Endothelial cell of umbilical vein (primary cell): ENCODE results near the gene TMEM158. TPM values are rescaled to one million over a fixed set of nuclear protein-coding genes. Genes with fewer than 3 reads are reported as not detected.

Source experiments
- BruUV-seq: library from RNA; stranded (reverse); fragments of 400-500 nt; replicated peaks from 2 replicates; lab custom pipeline; 2021; lab: Mats Ljungman, UMichigan
- CTCF ChIA-PET: fragments of 300-600, 350-600 bp; sonication (Branson Sonifier 250); formaldehyde crosslinking; loops from one replicate; lab custom pipeline; 2021; ENCODE audit warnings: antibody characterized with exemption, inconsistent platforms; lab: Charles Lee
- POLR2A ChIA-PET: fragments of 300-600, 350-600 bp; sonication (Branson Sonifier 250); formaldehyde crosslinking; loops from one replicate; lab custom pipeline; 2021; ENCODE audit warnings: antibody characterized with exemption, inconsistent platforms; lab: Charles Lee
- DNase-seq: peaks from one replicate; pipeline ENCODE4 v3.0.0-alpha.2; 2011; ENCODE audit warnings: low read depth, low spot score
- FAIRE-seq: peaks from 2 replicates; lab custom pipeline; 2011; peaks lifted over from hg19 to GRCh38; lab: Jason Lieb, UNC
- H2AFZ ChIP-seq: 2 replicates; pipeline ENCODE4 v1.6.0; 2012; ENCODE audit warnings: low read depth, low read length, control low read depth, inconsistent platforms
- H3K27ac ChIP-seq: 2 replicates; pipeline ENCODE4 v1.5.1; 2011; ENCODE audit warnings: low read depth, mild to moderate bottlenecking, control low read depth, low read length, moderate library complexity; ENCODE audit not compliant: insufficient read depth
- H3K27me3 ChIP-seq, 2 experiments: 2 replicates each; pipeline versions ENCODE4 v1.6.0 to v1.6.1; 2011; ENCODE audit warnings: low read length in 2 of 2, mixed read lengths in 1 of 2; ENCODE audit not compliant: control insufficient read depth in 2 of 2, insufficient read depth in 2 of 2
- H3K36me3 ChIP-seq, 2 experiments: 2 replicates in 1 of 2; 3 replicates in 1 of 2; pipeline ENCODE4 v1.5.1; 2011; ENCODE audit warnings: low read length in 2 of 2, mild to moderate bottlenecking in 1 of 2, moderate library complexity in 1 of 2; ENCODE audit not compliant: control insufficient read depth in 2 of 2, insufficient read depth in 2 of 2; ENCODE audit errors: extremely low read depth in 1 of 2
- H3K4me1 ChIP-seq: 3 replicates; pipeline ENCODE4 v1.5.1; 2011; ENCODE audit warnings: mild to moderate bottlenecking, low read length; ENCODE audit not compliant: control insufficient read depth, insufficient read depth; ENCODE audit errors: extremely low read depth
- H3K4me2 ChIP-seq: 2 replicates; pipeline ENCODE4 v1.6.1; 2011; ENCODE audit warnings: low read length, control low read depth, mixed read lengths; ENCODE audit not compliant: insufficient read depth
- H3K4me3 ChIP-seq, 3 experiments: fragments of 200-600 bp in 1 of 3; sonication (generic), shearing (Covaris generic) in 1 of 3; replicated peaks in 1 of 3; 2 replicates each; pipeline ENCODE4 v1.5.1; 2011 to 2016; ENCODE audit warnings: control low read depth in 3 of 3, low read length in 3 of 3, mild to moderate bottlenecking in 2 of 3, inconsistent platforms in 1 of 3, low read depth in 1 of 3, moderate library complexity in 1 of 3; ENCODE audit not compliant: insufficient read depth in 1 of 3
- H3K79me2 ChIP-seq: 2 replicates; pipeline ENCODE4 v1.6.0; 2012; ENCODE audit warnings: low read length, inconsistent platforms; ENCODE audit not compliant: control insufficient read depth, insufficient read depth
- H3K9ac ChIP-seq: replicated peaks from 2 replicates; pipeline ENCODE3; 2011; ENCODE audit warnings: low read length, control low read depth; ENCODE audit not compliant: insufficient read depth; ENCODE audit errors: extremely low read depth
- H3K9me1 ChIP-seq: replicated peaks from 3 replicates; pipeline ENCODE4 v1.6.0; 2011; ENCODE audit warnings: mild to moderate bottlenecking, low read length; ENCODE audit not compliant: control insufficient read depth, insufficient read depth; ENCODE audit errors: extremely low read depth
- H3K9me3 ChIP-seq: replicated peaks from 2 replicates; pipeline ENCODE4 v1.5.1; 2012; ENCODE audit warnings: low read length, inconsistent platforms; ENCODE audit not compliant: control insufficient read depth, insufficient read depth
- H4K20me1 ChIP-seq: replicated peaks from 2 replicates; pipeline ENCODE3; 2011; ENCODE audit warnings: mild to moderate bottlenecking, low read length; ENCODE audit not compliant: control insufficient read depth, insufficient read depth; ENCODE audit errors: extremely low read depth
- EZH2 ChIP-seq: IDR thresholded peaks from 2 replicates; pipeline ENCODE4 v1.6.1; 2012; ENCODE audit warnings: borderline replicate concordance, low read depth, mild to moderate bottlenecking, moderate library complexity, low read length, inconsistent platforms; ENCODE audit not compliant: severe bottlenecking
- FOS ChIP-seq: IDR thresholded peaks from 2 replicates; pipeline ENCODE4 v1.6.1; 2011; ENCODE audit warnings: mild to moderate bottlenecking, low read length, moderate library complexity, borderline replicate concordance; ENCODE audit not compliant: insufficient read depth
- GATA2 ChIP-seq: IDR thresholded peaks from 2 replicates; pipeline ENCODE4 v1.7.0; 2011; ENCODE audit warnings: low read depth, mild to moderate bottlenecking, moderate library complexity, mixed read lengths, low read length; ENCODE audit not compliant: insufficient read length, insufficient read depth
- JUN ChIP-seq: IDR thresholded peaks from 2 replicates; pipeline ENCODE4 v1.6.1; 2011; ENCODE audit warnings: borderline replicate concordance, low read depth; ENCODE audit not compliant: insufficient read length, insufficient read depth
- MYC ChIP-seq: IDR thresholded peaks from one replicate; pipeline ENCODE4 v1.6.1; 2011; ENCODE audit warnings: mild to moderate bottlenecking, low read depth, low read length
- POLR2A ChIP-seq: IDR thresholded peaks from 2 replicates; pipeline ENCODE4 v1.6.1; 2012; ENCODE audit warnings: low read depth, mild to moderate bottlenecking, control low read depth, low read length
- POLR2AphosphoS5 ChIP-seq: IDR thresholded peaks from 2 replicates; pipeline ENCODE4 v1.6.1; 2012; ENCODE audit warnings: low read depth, mild to moderate bottlenecking, control low read depth, low read length, moderate library complexity; ENCODE audit not compliant: insufficient read depth
- dilution Hi-C: fragments of 300-500 bp; cut with MboI; formaldehyde crosslinking; loops from one replicate; pipeline ENCODE4 v1.15.0; 2019; ENCODE audit warnings: low sequenced_read_pairs; ENCODE audit not compliant: extremely low pct_ligation_motif_present
- intact Hi-C: fragments of 100-400 bp; cut with micrococcal nuclease; formaldehyde crosslinking; loops from one replicate; pipeline ENCODE4 v1.10.0; 2022
- polyA plus RNA-seq, 4 experiments: library from polyadenylated mRNA; depleted of rRNA in 3 of 4; stranded (reverse) in 3 of 4; unstranded in 1 of 4; fragments of >200 nt; gene quantifications; 2 replicates each; pipeline versions ENCODE4 v1.2.1 to v1.2.3, GENCODE V29; 2011 to 2012; ENCODE audit warnings: missing spikeins in 1 of 4
- total RNA-seq: library from RNA; stranded (reverse); gene quantifications from 2 replicates; pipeline ENCODE4 v1.2.3, GENCODE V29; 2021
- TF ChIP-seq, protein P1 (sequence below): IDR thresholded peaks from 2 replicates; pipeline ENCODE4 v1.6.1; 2011; ENCODE audit not compliant: insufficient read depth, insufficient read length
- TF ChIP-seq, protein P2 (sequence below), 2 donors: IDR thresholded peaks; 1 replicate in 1 of 2; 2 replicates in 1 of 2; pipeline ENCODE4 v1.5.1; 2011; ENCODE audit warnings: low read length in 2 of 2, mild to moderate bottlenecking in 2 of 2, moderate library complexity in 2 of 2, control low read depth in 1 of 2, inconsistent platforms in 1 of 2, low read depth in 1 of 2; ENCODE audit not compliant: insufficient read depth in 1 of 2; ENCODE audit errors: extremely low read depth in 1 of 2

Gene TMEM158
- total and polyA plus RNA-seq, 2 donors (not counting 3 experiments of a cell fraction or from before 2014, with no cell fraction given), result 0.15 to 0.42 TPM

DNA sequence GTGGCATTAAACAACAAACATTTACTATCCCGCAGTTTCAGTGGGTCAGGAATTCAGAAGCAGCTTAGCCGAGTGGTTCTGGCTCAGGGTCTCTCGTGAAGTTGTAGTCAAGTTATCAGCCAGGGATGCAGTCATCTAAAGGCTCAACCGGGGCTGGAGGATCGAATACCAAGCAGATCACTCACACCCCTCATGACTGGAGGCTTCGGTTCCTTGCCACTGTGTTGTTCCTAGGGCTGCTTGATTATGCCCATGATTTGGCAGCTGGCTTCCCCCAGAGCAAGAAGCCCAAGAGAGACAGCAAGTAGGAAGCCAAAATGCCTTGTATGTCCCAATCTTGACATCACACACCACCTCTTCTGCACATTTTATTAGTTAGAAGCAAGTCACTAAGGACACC, 46.0 kb downstream of the TMEM158 start:
- H3K27ac ChIP-seq, result no peak overlapping the region
- no peaks in the 10 kb centered on the region for H3K36me3 ChIP-seq
- dilution Hi-C loops (no loop called here), intact Hi-C loops (no loop called here)
- H3K4me3 ChIP-seq, result no peak overlapping the region
- no peak overlapping the region for H3K9ac ChIP-seq
- FAIRE-seq (no peak), DNase-seq (no peak)
- H3K4me1 ChIP-seq, result no peaks in the 10 kb centered on the region
- TF ChIP-seq POLR2A, result no peak
- TF ChIP-seq, protein P1, sequence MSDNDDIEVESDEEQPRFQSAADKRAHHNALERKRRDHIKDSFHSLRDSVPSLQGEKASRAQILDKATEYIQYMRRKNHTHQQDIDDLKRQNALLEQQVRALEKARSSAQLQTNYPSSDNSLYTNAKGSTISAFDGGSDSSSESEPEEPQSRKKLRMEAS, result no peak
- no peak for TF ChIP-seq JUN
- no peak for TF ChIP-seq POLR2AphosphoS5
- TF ChIP-seq FOS, result no peak
- TF ChIP-seq, protein P2, sequence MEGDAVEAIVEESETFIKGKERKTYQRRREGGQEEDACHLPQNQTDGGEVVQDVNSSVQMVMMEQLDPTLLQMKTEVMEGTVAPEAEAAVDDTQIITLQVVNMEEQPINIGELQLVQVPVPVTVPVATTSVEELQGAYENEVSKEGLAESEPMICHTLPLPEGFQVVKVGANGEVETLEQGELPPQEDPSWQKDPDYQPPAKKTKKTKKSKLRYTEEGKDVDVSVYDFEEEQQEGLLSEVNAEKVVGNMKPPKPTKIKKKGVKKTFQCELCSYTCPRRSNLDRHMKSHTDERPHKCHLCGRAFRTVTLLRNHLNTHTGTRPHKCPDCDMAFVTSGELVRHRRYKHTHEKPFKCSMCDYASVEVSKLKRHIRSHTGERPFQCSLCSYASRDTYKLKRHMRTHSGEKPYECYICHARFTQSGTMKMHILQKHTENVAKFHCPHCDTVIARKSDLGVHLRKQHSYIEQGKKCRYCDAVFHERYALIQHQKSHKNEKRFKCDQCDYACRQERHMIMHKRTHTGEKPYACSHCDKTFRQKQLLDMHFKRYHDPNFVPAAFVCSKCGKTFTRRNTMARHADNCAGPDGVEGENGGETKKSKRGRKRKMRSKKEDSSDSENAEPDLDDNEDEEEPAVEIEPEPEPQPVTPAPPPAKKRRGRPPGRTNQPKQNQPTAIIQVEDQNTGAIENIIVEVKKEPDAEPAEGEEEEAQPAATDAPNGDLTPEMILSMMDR (IDR thresholded peaks at IDR 0.05; ENCODE audit: extremely low read depth in 1 of 2, insufficient read depth in 1 of 2, low read depth in 1 of 2, low read length in 2 of 2), result no peak
- no peak for TF ChIP-seq GATA2
- TF ChIP-seq EZH2, result no peak
- TF ChIP-seq MYC, result no peak
- no peaks in the 10 kb centered on the region for H4K20me1 ChIP-seq
- H3K9me3 ChIP-seq, result no peaks in the 10 kb centered on the region
- no TSS peak for BruUV-seq
- no peak overlapping the region for H3K4me2 ChIP-seq
- POLR2A ChIA-PET, result no interaction called here
- H3K9me1 ChIP-seq, result no peaks in the 10 kb centered on the region
- no peaks in the 10 kb centered on the region for H3K79me2 ChIP-seq
- H3K27me3 ChIP-seq, result peaks cover 0 to 2% of the 10 kb centered on the region in 2 experiments
- no peak overlapping the region for H2AFZ ChIP-seq
- CTCF ChIA-PET, result no interaction called here
